Epidermal melanocyte (primary cell): Measurements from ENCODE around the gene SPRR2B.
"Not testable (repeated sequence)": the region's sequence is repeated elsewhere in the genome, so short reads cannot be mapped to it uniquely, and the experiment has no call there.

Experiments
- DNase-seq: peaks from one replicate; pipeline ENCODE4 v3.0.0; 2011; ENCODE audit warnings: low spot score; ENCODE audit not compliant: insufficient read length

The SPRR2B gene

GRCh38 chr1:153035211-153035610 is 36.2 kb downstream of the SPRR2B start:
- DNase-seq, result no peak

- no peak for DNase-seq
These were observed 38.6 kb downstream of the SPRR2B start for GRCh38 chr1:153032677-153033308.

GRCh38 chr1:153032073-153032472 is 39.3 kb downstream of the SPRR2B start:
- DNase-seq, result no peak

GRCh38 chr1:153030895-153031294 is 40.5 kb downstream of the SPRR2B start, which contains the start of gene SPRR1B:
Gene SPRR1B (plus strand): TSS chr1:153031203. CDS start chr1:153032346, 1,143 bp downstream.
- no peak for DNase-seq

GRCh38 chr1:153028766-153029165 is 42.6 kb downstream of the SPRR2B start:
- DNase-seq, result no peak

- no peak for DNase-seq
These were observed 45.6 kb downstream of the SPRR2B start for GRCh38 chr1:153025797-153026196.

- no peak for DNase-seq
These were observed 47.0 kb downstream of the SPRR2B start for GRCh38 chr1:153024413-153024812.

- DNase-seq, result no peak
These were observed 48.3 kb downstream of the SPRR2B start for GRCh38 chr1:153023109-153023508.

- not testable (repeated sequence) for DNase-seq
These were observed 49.1 kb downstream of the SPRR2B start for GRCh38 chr1:153022340-153022739.

- not testable (repeated sequence) for DNase-seq
These were observed 49.6 kb downstream of the SPRR2B start for GRCh38 chr1:153021829-153022228.
